ENCODE results near the gene GPR176.

- TF ChIP-seq, protein P1, sequence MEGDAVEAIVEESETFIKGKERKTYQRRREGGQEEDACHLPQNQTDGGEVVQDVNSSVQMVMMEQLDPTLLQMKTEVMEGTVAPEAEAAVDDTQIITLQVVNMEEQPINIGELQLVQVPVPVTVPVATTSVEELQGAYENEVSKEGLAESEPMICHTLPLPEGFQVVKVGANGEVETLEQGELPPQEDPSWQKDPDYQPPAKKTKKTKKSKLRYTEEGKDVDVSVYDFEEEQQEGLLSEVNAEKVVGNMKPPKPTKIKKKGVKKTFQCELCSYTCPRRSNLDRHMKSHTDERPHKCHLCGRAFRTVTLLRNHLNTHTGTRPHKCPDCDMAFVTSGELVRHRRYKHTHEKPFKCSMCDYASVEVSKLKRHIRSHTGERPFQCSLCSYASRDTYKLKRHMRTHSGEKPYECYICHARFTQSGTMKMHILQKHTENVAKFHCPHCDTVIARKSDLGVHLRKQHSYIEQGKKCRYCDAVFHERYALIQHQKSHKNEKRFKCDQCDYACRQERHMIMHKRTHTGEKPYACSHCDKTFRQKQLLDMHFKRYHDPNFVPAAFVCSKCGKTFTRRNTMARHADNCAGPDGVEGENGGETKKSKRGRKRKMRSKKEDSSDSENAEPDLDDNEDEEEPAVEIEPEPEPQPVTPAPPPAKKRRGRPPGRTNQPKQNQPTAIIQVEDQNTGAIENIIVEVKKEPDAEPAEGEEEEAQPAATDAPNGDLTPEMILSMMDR (IDR thresholded peaks at IDR 0.05; ENCODE audit: insufficient read depth, low read length) = no peak
- TF ChIP-seq POLR2AphosphoS5 (IDR thresholded peaks at IDR 0.05; ENCODE audit: low read depth) (no peak), GABPA (IDR thresholded peaks at IDR 0.05; ENCODE audit: low read depth) (no peak)
- TF ChIP-seq, protein P2, sequence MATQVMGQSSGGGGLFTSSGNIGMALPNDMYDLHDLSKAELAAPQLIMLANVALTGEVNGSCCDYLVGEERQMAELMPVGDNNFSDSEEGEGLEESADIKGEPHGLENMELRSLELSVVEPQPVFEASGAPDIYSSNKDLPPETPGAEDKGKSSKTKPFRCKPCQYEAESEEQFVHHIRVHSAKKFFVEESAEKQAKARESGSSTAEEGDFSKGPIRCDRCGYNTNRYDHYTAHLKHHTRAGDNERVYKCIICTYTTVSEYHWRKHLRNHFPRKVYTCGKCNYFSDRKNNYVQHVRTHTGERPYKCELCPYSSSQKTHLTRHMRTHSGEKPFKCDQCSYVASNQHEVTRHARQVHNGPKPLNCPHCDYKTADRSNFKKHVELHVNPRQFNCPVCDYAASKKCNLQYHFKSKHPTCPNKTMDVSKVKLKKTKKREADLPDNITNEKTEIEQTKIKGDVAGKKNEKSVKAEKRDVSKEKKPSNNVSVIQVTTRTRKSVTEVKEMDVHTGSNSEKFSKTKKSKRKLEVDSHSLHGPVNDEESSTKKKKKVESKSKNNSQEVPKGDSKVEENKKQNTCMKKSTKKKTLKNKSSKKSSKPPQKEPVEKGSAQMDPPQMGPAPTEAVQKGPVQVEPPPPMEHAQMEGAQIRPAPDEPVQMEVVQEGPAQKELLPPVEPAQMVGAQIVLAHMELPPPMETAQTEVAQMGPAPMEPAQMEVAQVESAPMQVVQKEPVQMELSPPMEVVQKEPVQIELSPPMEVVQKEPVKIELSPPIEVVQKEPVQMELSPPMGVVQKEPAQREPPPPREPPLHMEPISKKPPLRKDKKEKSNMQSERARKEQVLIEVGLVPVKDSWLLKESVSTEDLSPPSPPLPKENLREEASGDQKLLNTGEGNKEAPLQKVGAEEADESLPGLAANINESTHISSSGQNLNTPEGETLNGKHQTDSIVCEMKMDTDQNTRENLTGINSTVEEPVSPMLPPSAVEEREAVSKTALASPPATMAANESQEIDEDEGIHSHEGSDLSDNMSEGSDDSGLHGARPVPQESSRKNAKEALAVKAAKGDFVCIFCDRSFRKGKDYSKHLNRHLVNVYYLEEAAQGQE (IDR thresholded peaks at IDR 0.05; ENCODE audit: insufficient replicate concordance, low read depth) = no peak
Observed at GRCh38 chr15:39792025-39792843, 127.8 kb downstream of the GPR176 start.
